Neural progenitor cell (in vitro differentiated cells): Measurements from ENCODE around the gene TIMP4. TPM values are rescaled to one million over a fixed set of nuclear protein-coding genes. Genes with fewer than 3 reads are reported as not detected.

Experiments used
- DNase-seq: peaks from one replicate; pipeline ENCODE4 v3.0.0-alpha.2; 2016; ENCODE audit warnings: low spot score
- H2AFZ ChIP-seq: fragments of 200-600 bp; sonication (generic); replicated peaks from 2 replicates; pipeline ENCODE4 v1.6.1; 2016; ENCODE audit warnings: antibody characterized with exemption
- H3F3A ChIP-seq: fragments of 200-600 bp; sonication (generic); 2 replicates; pipeline ENCODE4 v1.6.1; 2016; ENCODE audit warnings: antibody characterized with exemption, low read depth
- H3K27ac ChIP-seq: fragments of 200-600 bp; sonication (generic); 2 replicates; pipeline ENCODE4 v1.5.1; 2016; ENCODE audit warnings: mild to moderate bottlenecking
- H3K27me3 ChIP-seq: fragments of 200-600 bp; sonication (generic); 2 replicates; pipeline ENCODE4 v1.6.1; 2016; ENCODE audit warnings: mild to moderate bottlenecking, moderate library complexity
- H3K36me3 ChIP-seq: fragments of 200-600 bp; sonication (generic); 2 replicates; pipeline ENCODE4 v1.5.1; 2016
- H3K4me1 ChIP-seq: fragments of 200-600 bp; sonication (generic); 2 replicates; pipeline ENCODE4 v1.6.1; 2016; ENCODE audit warnings: mixed run types
- H3K4me2 ChIP-seq: fragments of 200-600 bp; sonication (generic); 2 replicates; pipeline ENCODE4 v1.6.1; 2016
- H3K4me3 ChIP-seq: fragments of 200-600 bp; sonication (generic); 2 replicates; pipeline ENCODE4 v1.5.1; 2016
- H3K79me2 ChIP-seq: fragments of 200-600 bp; sonication (generic); 2 replicates; pipeline ENCODE4 v1.6.1; 2016; ENCODE audit warnings: low read depth
- H3K9ac ChIP-seq: fragments of 200-600 bp; sonication (generic); 2 replicates; pipeline ENCODE4 v1.6.1; 2016
- H3K9me3 ChIP-seq: fragments of 200-600 bp; sonication (generic); 2 replicates; pipeline ENCODE4 v1.5.1; 2016; ENCODE audit warnings: low read depth
- H4K20me1 ChIP-seq: fragments of 200-600 bp; sonication (generic); 2 replicates; pipeline ENCODE4 v1.6.1; 2016; ENCODE audit warnings: low read depth
- H3K27ac Mint-ChIP-seq: 3 replicates; pipeline ENCODE4 v1.8.0; 2021; ENCODE audit warnings: mixed read lengths
- H3K27me3 Mint-ChIP-seq: 2 replicates; pipeline ENCODE4 v1.8.0; 2022; ENCODE audit warnings: low read depth, mild to moderate bottlenecking, inconsistent platforms, moderate library complexity, mixed read lengths; ENCODE audit not compliant: insufficient read depth
- H3K36me3 Mint-ChIP-seq: 3 replicates; pipeline ENCODE4 v1.8.0; 2021; ENCODE audit warnings: mixed read lengths
- H3K4me1 Mint-ChIP-seq: 3 replicates; pipeline ENCODE4 v1.8.0; 2021; ENCODE audit warnings: mixed read lengths
- H3K4me3 Mint-ChIP-seq: 3 replicates; pipeline ENCODE4 v1.8.0; 2021; ENCODE audit warnings: mild to moderate bottlenecking, moderate library complexity, mixed read lengths
- H3K9me3 Mint-ChIP-seq: 3 replicates; pipeline ENCODE4 v1.8.0; 2020; ENCODE audit warnings: mixed read lengths
- EZH2 ChIP-seq: fragments of 200-600 bp; sonication (generic); IDR thresholded peaks from 2 replicates; pipeline ENCODE4 v1.6.1; 2017; ENCODE audit warnings: antibody characterized with exemption, mild to moderate bottlenecking, moderate library complexity
- EZH2phosphoT487 ChIP-seq: fragments of 200-600 bp; sonication (generic); IDR thresholded peaks from 2 replicates; pipeline ENCODE4 v1.6.1; 2017; ENCODE audit warnings: antibody characterized with exemption
- total RNA-seq: library from RNA; depleted of rRNA; stranded (reverse); fragments of >200 nt; gene quantifications from 2 replicates; pipeline ENCODE4 v1.2.3, GENCODE V29; 2015; ENCODE audit warnings: low replicate concordance
- TF ChIP-seq, protein P1 (sequence below): fragments of 200-600 bp; sonication (generic); IDR thresholded peaks from 2 replicates; pipeline ENCODE4 v1.5.1; 2017; ENCODE audit warnings: antibody characterized with exemption, mild to moderate bottlenecking

TIMP4 gene
- total RNA-seq, 1 donor from 2014 or later: 0.07 TPM

- Histone ChIP-seq H3K27ac (no peak overlapping the region), H3K4me3 (no peak overlapping the region), H2AFZ (no peak overlapping the region), H3K9me3 (no peaks in the 10 kb centered on the region), H4K20me1 (no peaks in the 10 kb centered on the region), H3K79me2 (no peaks in the 10 kb centered on the region), H3K9ac (no peak overlapping the region), H3K4me1 (peaks cover 2% of the 10 kb centered on the region), H3K4me2 (no peak overlapping the region), H3K36me3 (no peaks in the 10 kb centered on the region), H3F3A (no peaks in the 10 kb centered on the region), H3K27me3 (no peaks in the 10 kb centered on the region)
- no peaks in the 10 kb centered on the region for H3K36me3 Mint-ChIP-seq
- H3K27ac Mint-ChIP-seq: no peak overlapping the region
- TF ChIP-seq, protein P1, sequence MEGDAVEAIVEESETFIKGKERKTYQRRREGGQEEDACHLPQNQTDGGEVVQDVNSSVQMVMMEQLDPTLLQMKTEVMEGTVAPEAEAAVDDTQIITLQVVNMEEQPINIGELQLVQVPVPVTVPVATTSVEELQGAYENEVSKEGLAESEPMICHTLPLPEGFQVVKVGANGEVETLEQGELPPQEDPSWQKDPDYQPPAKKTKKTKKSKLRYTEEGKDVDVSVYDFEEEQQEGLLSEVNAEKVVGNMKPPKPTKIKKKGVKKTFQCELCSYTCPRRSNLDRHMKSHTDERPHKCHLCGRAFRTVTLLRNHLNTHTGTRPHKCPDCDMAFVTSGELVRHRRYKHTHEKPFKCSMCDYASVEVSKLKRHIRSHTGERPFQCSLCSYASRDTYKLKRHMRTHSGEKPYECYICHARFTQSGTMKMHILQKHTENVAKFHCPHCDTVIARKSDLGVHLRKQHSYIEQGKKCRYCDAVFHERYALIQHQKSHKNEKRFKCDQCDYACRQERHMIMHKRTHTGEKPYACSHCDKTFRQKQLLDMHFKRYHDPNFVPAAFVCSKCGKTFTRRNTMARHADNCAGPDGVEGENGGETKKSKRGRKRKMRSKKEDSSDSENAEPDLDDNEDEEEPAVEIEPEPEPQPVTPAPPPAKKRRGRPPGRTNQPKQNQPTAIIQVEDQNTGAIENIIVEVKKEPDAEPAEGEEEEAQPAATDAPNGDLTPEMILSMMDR: no peak
- DNase-seq: no peak
- H3K4me3 Mint-ChIP-seq: no peak overlapping the region
- peaks cover 2% of the 10 kb centered on the region for H3K27me3 Mint-ChIP-seq
- peaks cover 17% of the 10 kb centered on the region for H3K4me1 Mint-ChIP-seq
- no peaks in the 10 kb centered on the region for H3K9me3 Mint-ChIP-seq
These were observed 34.2 kb upstream of the TIMP4 start for GRCh38 chr3:12192655-12193484.

DNA sequence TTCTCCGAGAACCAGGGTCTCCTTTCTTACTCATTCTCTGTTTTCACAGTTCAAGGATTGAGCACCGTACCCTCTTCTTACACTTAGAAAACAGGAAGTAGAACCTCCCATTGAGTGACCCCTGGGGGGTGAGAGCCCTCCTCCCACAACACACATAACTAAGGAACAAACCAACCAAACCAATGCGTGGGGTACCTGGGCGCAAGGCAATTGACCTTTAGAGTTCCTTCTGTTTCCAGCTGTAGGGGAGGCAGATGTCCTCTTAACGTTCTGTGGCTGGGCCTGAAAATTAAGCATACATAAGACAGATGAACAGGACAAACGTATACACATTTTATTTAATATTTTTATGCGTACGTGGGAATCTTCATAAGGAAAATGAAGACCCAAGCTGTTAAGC lies 33.5 kb upstream of the TIMP4 start:
- H3K4me2 ChIP-seq: no peak overlapping the region
- Mint-ChIP-seq H3K27ac (no peak overlapping the region), H3K36me3 (no peaks in the 10 kb centered on the region), H3K4me1 (peaks cover 20% of the 10 kb centered on the region), H3K4me3 (no peak overlapping the region), H3K9me3 (no peaks in the 10 kb centered on the region), H3K27me3 (peaks cover 5% of the 10 kb centered on the region)
- H3F3A ChIP-seq: no peaks in the 10 kb centered on the region
- peaks cover 2% of the 10 kb centered on the region for H3K4me1 ChIP-seq
- H2AFZ ChIP-seq: no peak overlapping the region
- H4K20me1 ChIP-seq: no peaks in the 10 kb centered on the region
- no peak for TF ChIP-seq EZH2
- TF ChIP-seq, protein P1: no peak
- TF ChIP-seq EZH2phosphoT487: no peak
- no peak overlapping the region for H3K27ac ChIP-seq
- H3K36me3 ChIP-seq: no peaks in the 10 kb centered on the region
- no peaks in the 10 kb centered on the region for H3K27me3 ChIP-seq
- no peaks in the 10 kb centered on the region for H3K9me3 ChIP-seq
- H3K4me3 ChIP-seq: no peak overlapping the region
- H3K79me2 ChIP-seq: no peaks in the 10 kb centered on the region
- DNase-seq: no peak
- no peak overlapping the region for H3K9ac ChIP-seq

DNA sequence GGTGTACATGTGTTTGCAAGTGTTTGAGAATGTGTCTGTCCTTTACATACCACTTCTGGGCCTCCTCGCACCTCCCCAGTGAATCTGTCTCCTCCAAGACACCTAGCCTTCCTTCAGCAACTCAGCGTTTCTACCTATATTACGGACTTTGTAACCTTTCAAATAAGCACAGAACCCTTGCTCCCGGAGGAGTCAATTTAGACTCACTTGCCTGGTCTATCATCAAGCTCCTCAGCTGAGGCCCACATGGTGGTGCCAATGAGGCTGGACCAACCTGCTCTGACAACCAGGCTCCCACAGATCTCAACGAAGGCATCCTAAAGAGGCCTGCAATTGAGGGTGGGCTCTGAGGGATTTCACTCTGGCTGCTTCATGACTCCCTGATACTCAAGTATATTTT lies 32.8 kb upstream of the TIMP4 start:
- Mint-ChIP-seq H3K27ac (no peak overlapping the region), H3K27me3 (peaks cover 5% of the 10 kb centered on the region), H3K4me3 (no peak overlapping the region), H3K36me3 (no peaks in the 10 kb centered on the region), H3K4me1 (peaks cover 20% of the 10 kb centered on the region), H3K9me3 (no peaks in the 10 kb centered on the region)
- Histone ChIP-seq H3K36me3 (no peaks in the 10 kb centered on the region), H3K4me2 (no peak overlapping the region), H4K20me1 (no peaks in the 10 kb centered on the region), H3F3A (no peaks in the 10 kb centered on the region), H3K79me2 (no peaks in the 10 kb centered on the region), H2AFZ (no peak overlapping the region), H3K4me1 (peaks cover 2% of the 10 kb centered on the region), H3K4me3 (no peak overlapping the region), H3K27me3 (no peaks in the 10 kb centered on the region), H3K27ac (no peak overlapping the region), H3K9ac (no peak overlapping the region), H3K9me3 (no peaks in the 10 kb centered on the region)
- no peak for DNase-seq
- TF ChIP-seq EZH2phosphoT487: no peak
- TF ChIP-seq, protein P1: no peak
- TF ChIP-seq EZH2: no peak
